GM15510 (cell line): ENCODE measurements around the gene GLTP.

Source experiments
- POLR2A ChIP-seq: IDR thresholded peaks from 3 replicates; pipeline ENCODE4 v1.6.1; 2011; ENCODE audit warnings: borderline replicate concordance; ENCODE audit not compliant: insufficient read length; ENCODE audit errors: extremely low read depth

GLTP gene

DNA sequence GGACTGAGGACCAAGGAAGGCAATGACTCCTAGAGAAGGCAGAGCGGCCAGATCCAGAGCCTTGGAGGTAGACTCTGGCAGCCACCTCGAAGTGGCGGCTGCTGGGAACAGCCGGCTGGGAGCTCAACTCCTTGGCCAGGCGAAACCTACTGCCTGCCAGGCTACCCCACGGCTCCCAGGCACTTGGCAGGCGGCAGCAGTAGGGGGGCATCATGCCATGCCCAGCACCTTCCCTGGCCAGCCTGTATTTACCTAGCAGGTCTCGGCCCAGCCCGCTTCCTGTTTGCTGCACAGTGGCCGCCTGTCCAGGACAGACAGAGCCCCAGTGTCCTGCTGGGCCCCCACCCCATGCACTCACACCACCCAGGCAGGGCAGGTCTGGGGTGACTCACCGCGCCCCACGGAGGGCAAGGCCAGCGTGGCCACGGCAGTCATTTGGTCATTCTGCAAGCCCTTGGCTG, 57.4 kb downstream of the GLTP start:
- TF ChIP-seq POLR2A, result no peak

DNA sequence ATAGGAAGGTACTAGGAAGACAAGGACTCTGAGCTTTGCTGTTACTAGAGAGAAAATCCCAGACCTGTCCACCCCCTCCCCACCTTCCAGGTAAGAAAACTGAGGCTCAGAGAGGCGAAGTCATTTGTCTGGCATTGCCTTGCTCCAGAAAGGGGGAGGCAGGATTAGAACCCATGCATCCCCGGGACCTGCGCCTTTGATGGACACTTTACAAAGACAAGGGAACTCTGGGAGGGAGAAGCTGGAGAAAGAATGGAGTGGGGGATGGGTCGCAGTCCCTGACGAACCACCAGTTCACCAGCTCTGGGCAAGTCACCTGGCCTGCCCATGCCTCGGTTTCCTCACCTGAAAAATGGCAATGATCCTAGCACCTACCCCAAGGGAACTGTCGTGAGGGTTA, 57.9 kb downstream of the GLTP start:
- TF ChIP-seq POLR2A, result no peak

DNA sequence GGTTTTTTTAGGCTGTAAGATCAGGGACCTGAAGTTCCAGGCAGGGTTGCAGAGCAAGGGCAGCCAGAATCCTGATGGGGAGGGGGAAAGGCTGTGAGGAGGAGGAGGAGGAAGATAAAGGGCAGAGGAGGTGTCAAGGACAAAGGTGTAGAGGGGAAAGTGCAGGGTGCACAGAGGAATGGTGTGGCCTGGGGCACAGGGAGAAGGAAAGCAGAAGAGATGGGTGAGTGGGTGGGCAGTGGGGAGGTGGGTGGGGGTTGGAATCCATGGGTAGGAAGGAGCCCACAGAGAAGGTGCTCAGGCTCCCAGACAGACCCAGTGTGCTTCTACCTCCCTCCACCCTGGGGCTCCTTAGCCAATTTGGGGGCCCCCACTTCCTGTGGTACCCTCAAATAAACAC, 58.4 kb downstream of the GLTP start:
- no peak for TF ChIP-seq POLR2A

DNA sequence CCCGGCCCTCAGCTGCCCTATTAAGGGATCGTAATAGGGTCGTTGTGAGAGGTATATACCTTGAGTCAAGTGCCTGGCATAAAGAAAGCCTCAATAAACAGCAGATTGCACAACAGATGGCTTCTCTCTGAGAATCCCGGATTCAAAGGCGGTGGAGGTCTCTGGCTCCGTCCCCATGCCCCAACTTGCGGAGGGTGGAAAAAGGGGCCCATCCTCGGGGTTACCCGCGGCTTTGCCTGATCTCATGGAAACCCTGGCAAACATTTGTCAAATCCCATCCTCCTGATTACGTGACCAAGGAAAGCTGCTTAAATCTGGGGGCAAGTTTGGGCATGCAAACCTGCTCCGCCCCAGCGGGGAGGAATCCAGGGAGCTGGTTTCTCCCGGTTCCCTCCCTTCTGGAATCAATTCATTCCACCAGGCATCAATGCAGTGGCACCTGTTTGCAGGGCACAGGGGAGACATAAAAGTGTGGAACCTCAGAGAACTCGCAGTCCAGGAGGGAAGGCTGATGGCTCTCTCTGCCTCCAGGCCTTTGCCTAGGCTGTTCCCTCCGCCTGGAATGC, 59.4 kb downstream of the GLTP start:
- TF ChIP-seq POLR2A, result no peak

DNA sequence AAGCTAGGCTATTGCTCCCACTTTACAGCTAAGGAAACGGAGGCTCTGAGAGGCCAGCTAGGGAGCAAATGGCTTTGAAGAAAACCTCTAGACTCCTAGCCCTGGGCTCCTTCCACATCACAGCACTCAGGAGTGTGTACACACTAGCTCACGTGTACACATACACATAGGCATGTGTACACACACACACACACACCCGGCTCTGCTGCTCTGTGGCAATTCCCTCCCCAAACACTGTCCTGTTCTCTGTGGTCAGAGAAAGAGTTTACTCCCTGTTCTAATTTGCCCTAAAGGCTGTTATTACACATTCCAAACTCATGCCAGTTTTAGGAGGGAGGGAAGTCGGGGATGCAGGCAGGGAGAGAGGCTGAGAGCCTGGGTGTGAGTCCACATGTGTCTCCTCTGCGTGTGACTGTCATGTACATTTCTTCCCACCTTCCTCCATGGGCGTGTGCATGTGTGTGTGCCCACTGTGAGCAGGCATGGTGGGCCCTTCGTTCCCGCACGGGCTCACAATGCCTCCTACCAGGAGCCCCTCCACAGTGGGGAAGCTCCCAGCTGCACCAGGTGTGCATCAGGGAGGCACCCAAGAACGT, 61.3 kb downstream of the GLTP start:
- no peak for TF ChIP-seq POLR2A

DNA sequence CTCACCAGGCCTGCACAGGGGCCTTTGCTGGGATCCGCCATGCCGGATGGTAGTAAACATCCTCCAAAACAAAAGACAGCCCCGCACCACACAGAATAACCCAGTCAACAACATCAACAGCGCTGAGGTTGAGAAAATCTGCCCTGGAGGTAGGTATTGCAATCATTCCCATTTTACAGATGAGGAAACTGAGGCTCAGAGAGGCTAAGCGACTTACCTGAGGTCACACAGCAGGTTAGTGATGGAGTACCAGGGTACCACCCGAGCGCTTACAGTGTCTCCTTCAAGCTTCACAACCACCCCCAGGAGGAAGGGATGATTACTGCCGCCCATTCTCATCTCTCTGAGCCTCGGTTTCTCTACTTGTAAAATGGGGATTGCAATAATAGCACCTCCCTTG, 62.1 kb downstream of the GLTP start:
- no peak for TF ChIP-seq POLR2A

DNA sequence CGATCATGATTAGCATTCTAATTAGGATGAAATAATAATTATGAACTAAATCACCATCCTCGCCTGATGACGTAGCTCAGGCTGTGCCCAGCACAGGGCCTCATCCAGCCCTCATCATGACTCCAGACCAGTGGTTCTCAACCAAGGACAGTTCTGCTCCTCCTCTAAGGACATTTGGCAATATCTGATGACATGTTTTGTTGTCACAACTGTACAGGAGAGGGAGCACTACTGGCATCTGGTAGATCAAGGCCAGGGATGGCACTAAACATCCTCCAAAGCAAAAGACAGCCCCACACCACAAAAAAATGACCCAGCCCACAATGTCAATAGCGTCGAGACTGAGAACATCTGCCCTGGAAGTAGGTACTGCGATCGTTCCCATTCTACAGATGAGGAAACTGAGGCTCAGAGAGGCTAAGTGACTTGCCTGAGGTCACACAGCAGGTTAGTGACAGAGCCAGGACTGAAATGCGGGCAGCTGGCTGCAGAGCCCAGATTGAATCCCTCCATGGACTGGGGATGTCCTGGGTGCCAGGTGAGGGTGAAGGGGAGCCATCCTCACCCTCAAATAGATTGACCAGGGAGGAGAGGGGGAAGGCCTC, 62.6 kb downstream of the GLTP start:
- no peak for TF ChIP-seq POLR2A

DNA sequence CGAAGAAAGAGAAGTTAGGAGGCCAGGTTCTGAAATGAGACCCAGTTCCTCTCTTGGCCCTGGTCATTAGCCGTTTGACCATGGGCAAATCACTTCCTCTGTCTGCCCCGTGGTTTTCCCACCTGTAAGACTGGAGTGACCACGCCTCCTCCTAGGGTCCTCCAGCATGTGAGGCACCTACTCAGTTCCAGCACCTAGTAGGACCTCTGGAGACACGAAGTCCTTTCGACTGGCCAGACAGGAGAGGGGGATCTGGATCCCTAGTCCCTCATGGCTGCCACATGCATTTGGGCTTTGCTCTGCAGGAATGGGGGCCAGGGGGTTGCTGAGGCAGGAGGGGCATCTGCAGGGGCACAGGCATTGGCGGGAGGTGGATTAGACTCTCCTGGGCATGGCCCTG, 63.5 kb downstream of the GLTP start:
- no peak for TF ChIP-seq POLR2A

DNA sequence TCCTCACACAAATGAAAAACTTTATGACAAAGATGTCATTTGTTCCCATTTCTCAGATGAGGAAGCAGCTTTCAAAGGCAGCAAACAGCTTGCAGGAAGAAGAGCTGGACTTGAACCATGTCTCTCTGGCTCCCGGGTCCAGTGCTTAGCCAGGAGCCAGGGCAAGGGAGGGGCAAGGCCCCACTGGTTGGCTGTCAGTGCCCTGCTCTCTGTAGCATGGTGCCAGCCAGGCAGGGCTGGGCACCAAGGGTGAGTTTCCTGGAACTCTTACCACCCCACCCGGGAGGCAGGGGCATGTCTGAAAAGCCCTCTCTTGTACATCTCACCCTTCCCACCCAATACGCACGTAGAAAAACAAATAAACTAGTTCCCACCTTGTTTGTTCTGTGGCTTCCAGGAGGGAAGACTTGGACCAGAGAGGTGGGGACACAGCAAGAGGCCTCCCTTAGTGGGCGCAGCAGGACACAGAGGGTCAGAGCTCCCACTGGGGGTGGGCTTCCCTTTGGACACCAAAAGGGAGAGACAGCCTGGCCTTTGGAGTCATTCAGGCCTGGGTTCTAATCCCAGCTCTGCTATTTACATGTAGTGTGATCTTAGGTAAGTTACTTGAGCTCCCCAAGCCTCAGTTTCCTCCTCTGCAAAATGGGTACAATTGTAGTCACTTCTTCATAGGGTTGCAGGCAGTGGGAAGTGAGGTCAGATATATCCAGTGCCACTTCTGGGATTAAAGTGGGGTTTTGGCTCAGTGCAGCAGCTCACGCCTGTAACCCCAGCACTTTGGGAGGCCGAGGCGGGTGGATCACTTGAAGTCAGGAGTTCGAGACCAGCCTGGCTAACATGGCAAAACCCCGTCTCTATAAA, 64.4 kb downstream of the GLTP start:
- TF ChIP-seq POLR2A, result no peak

DNA sequence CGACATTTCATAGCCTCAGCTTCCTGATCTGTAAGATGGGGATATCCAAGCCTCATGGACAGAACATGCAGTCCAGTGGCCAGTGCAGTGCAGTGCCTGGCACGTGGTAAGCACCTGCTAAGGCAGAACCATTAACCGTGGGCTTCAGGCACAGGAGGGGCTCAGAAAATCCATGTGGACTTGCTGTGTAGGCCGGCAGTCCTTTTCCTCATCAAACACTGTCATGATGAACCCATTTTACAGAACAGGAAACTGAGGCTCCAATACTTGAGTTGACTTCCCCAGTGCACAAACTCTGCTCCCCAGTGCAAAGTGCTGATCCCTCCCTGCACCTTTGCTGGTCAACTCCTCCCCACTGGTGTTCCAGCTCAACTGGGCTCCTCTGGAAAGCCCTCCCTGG, 65.1 kb downstream of the GLTP start:
- no peak for TF ChIP-seq POLR2A

DNA sequence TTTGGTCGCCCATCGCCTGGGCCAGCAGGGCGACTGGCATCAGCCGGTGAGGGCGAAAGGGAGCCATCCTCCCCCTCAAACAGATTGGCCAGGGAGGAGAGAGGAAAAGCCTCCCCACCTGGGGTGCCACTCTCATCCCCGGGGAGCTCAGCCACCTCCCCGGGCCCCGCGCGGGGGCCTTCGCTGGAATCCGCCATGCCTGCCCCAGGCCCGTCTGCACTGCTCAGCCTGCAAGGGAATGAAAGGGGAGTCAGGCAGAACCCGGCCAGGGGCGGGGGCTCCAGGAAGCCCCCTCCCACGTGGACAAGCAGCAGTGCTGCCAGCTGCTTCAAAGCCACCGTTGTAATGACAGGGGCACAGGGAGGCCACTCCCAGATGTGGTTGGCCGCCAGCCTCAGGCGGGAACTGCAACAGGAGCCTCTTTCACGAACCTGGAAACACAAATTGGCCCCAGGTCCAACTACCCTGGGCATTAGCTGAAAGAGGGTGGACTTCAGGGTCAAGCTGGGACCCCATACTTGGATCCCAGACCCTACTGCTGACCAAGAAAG, 65.7 kb downstream of the GLTP start:
- no peak for TF ChIP-seq POLR2A

DNA sequence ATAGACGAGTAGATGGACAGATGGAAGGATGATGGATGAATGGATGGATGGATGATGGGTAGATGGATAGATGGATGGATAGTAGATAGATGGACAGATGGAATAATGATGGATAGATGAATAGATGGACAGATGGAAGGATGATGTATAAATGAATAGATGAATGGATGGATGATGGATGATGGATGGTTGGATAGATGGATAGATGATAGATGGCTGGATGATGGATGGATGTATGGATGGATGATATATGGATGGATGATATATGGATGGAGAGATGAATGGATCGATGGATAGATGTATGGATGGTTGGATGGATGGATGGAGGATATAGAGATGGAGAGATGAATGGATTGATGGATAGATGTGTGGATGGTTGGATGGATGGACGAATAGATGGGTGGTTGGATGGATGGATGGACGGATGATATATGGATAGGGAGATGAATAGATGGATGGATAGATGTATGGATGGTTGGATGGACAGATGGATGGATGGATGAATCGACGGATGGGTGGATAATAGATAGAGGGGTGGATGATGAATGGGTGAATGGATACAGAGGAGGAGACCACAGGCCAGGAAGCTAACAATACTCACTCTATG, 66.4 kb downstream of the GLTP start:
- no peak for TF ChIP-seq POLR2A

DNA sequence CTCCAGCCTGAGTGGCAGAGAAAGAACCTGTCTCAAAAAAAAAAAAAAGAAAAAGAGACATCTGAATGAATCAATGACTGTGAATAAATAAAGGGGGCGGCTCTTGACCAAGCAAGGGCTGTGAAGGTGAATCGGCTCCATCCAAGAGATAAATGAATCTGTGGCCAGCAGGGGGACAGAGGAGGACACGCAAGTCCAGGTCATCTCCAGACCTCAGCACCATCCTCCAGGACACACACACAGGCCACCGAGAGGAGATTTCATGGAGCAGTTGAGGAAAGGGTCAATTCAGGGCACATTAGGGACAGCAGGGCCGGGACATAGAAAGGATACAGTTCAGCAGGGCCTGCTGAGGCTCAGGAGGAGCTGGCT, 68.7 kb downstream of the GLTP start:
- TF ChIP-seq POLR2A, result no peak

DNA sequence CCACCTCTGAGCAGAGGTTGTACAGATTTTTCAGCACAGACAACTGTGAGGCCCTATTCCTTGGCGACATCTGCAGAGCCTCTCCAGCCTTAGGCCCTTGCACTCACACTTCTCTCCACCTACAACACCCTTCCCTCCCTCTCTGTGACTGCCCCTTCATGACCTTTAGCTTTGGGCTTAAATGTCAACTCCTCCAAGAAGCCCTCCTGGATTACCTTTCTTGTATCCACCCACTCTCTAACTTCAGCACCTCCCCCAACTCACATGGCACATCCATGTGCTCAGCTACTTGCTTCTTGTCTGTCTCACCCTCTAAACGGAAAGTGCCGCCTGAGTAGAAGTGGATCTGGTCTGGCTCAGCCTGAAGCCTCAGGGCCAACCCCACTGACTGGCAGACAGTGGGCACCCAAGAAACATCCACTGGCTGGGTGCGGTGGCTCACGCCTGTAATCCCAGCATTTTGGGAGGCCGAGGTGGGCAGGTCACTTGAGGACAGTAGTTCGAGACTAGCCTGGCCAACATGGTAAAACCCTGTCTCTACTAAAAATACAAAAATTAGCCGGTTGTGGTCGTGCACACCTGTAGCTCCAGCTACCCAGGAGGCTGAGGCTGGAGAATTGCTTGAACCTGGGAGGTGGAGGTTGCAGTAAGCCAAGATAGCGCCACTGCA, 69.3 kb downstream of the GLTP start:
- TF ChIP-seq POLR2A, result no peak

DNA sequence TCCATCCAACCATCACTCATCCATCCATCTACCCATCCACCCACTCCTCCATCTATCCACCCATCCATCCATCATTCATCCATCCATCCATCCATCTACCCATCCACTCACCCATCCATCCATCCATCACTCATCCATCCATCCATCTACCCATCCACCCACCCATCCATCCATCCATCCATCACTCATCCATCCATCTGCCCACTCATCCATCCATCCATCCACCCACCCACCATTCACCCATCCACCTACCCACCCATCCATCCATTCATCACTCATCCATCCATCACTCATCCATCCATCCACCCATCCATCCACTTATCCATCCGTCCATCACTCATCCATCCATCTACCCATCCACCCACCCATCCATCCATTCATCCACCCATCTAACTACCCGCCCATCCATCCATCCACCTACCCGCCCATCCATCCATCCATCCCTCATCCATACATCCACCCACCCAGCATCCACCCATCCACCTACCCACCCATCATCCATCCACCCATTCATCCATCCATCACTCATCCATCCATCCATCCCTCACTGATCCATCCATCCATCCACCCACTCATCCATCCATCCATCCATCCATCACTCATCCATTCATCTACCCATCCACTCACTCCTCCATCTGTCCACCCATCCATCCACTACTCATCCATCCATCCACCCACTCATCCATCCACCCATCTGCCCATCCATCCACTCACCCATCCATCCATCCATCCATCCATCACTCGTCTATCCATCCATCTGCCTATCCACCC, 71.3 kb downstream of the GLTP start:
- no peak for TF ChIP-seq POLR2A
